ENCODE measurements around the gene GULP1.

The GULP1 gene

GRCh38 chr2:188367164-188367563 lies 75.5 kb downstream of the GULP1 start:
- no peak for DNase-seq (ENCODE audit: low read depth)

GRCh38 chr2:188369365-188369764 lies 77.7 kb downstream of the GULP1 start:
- DNase-seq (ENCODE audit: low read depth), result no peak

- no peak for DNase-seq (ENCODE audit: low read depth)
Observed at GRCh38 chr2:188378371-188378950, 86.8 kb downstream of the GULP1 start.

- no peak for DNase-seq (ENCODE audit: low read depth)
Observed at GRCh38 chr2:188379748-188380147, 88.1 kb downstream of the GULP1 start.

GRCh38 chr2:188380280-188380679 lies 88.6 kb downstream of the GULP1 start:
- no peak for DNase-seq (ENCODE audit: low read depth)

- DNase-seq (ENCODE audit: low read depth), result no peak
Observed at GRCh38 chr2:188381614-188382013, 89.9 kb downstream of the GULP1 start.

- no peak for DNase-seq (ENCODE audit: low read depth)
Observed at GRCh38 chr2:188382107-188382506, 90.4 kb downstream of the GULP1 start.

GRCh38 chr2:188383158-188383557 lies 91.5 kb downstream of the GULP1 start:
- no peak for DNase-seq (ENCODE audit: low read depth)

- DNase-seq (ENCODE audit: low read depth), result no peak
Observed at GRCh38 chr2:188385857-188386256, 94.2 kb downstream of the GULP1 start.

GRCh38 chr2:188388831-188389230 lies 97.2 kb downstream of the GULP1 start:
- DNase-seq (ENCODE audit: low read depth), result no peak

- DNase-seq (ENCODE audit: low read depth), result no peak
Observed at GRCh38 chr2:188391354-188391753, 99.7 kb downstream of the GULP1 start.

- no peak for DNase-seq (ENCODE audit: low read depth)
Observed at GRCh38 chr2:188394931-188395472, 103.3 kb downstream of the GULP1 start.

GRCh38 chr2:188395903-188396689 lies 104.4 kb downstream of the GULP1 start:
- no peak for DNase-seq (ENCODE audit: low read depth)

GRCh38 chr2:188399159-188399558 lies 107.5 kb downstream of the GULP1 start:
- DNase-seq (ENCODE audit: low read depth), result no peak

GRCh38 chr2:188403676-188404075 lies 112.0 kb downstream of the GULP1 start:
- no peak for DNase-seq (ENCODE audit: low read depth)

GRCh38 chr2:188404341-188405004 lies 112.8 kb downstream of the GULP1 start:
- no peak for DNase-seq (ENCODE audit: low read depth)

GRCh38 chr2:188406414-188406813 lies 114.7 kb downstream of the GULP1 start:
- DNase-seq (ENCODE audit: low read depth), result no peak

GRCh38 chr2:188410504-188411235 lies 119.0 kb downstream of the GULP1 start:
- no peak for DNase-seq (ENCODE audit: low read depth)

GRCh38 chr2:188412190-188412589 lies 120.5 kb downstream of the GULP1 start:
- no peak for DNase-seq (ENCODE audit: low read depth)

- no peak for DNase-seq (ENCODE audit: low read depth)
Observed at GRCh38 chr2:188414411-188414810, 122.7 kb downstream of the GULP1 start.

- DNase-seq (ENCODE audit: low read depth), result no peak
Observed at GRCh38 chr2:188414869-188415753, 123.4 kb downstream of the GULP1 start.
